Stimulated activated naive B cell treated with anti-CD40 and anti-IgM and Interleukin-4, amounts not matched to agents 10 μg/mL and 1 μg/mL and 100 μg/mL, for 72 hours (primary cell): ENCODE data around the gene ZNF429.
A peak's percentile ranks its signal among the peaks of the same experiment; 100 is the strongest.
"Not testable (repeated sequence)": the region's sequence is repeated elsewhere in the genome, so short reads cannot be mapped to it uniquely, and the experiment has no call there.

Experiments used
- ATAC-seq, 2 donors: fragments of 150-1000 bp; cut with Tn5 transposase; replicated peaks; 2 replicates each; pipeline ENCODE4 v1.10.0; 2021; ENCODE audit warnings: moderate library complexity in 1 of 2
- DNase-seq: peaks from one replicate; pipeline ENCODE4 v3.0.0; 2021
- H3K27ac Mint-ChIP-seq: one replicate; pipeline ENCODE4 v1.8.0; 2022; ENCODE audit warnings: mild to moderate bottlenecking, mixed read lengths
- H3K27me3 Mint-ChIP-seq, 2 donors: one replicate each; pipeline ENCODE4 v1.8.0; 2022; ENCODE audit warnings: mixed read lengths in 2 of 2
- H3K36me3 Mint-ChIP-seq, 2 donors: one replicate each; pipeline ENCODE4 v1.8.0; 2022; ENCODE audit warnings: mixed read lengths in 2 of 2, mild to moderate bottlenecking in 1 of 2
- H3K4me1 Mint-ChIP-seq, 2 donors: one replicate each; pipeline ENCODE4 v1.8.0; 2022; ENCODE audit warnings: mixed read lengths in 2 of 2, mild to moderate bottlenecking in 1 of 2
- H3K4me3 Mint-ChIP-seq, 2 donors: one replicate each; pipeline ENCODE4 v1.8.0; 2022; ENCODE audit warnings: mild to moderate bottlenecking in 2 of 2, mixed read lengths in 2 of 2, moderate library complexity in 1 of 2
- H3K9me3 Mint-ChIP-seq, 2 donors: one replicate each; pipeline ENCODE4 v1.8.0; 2022; ENCODE audit warnings: mixed read lengths in 2 of 2, mild to moderate bottlenecking in 1 of 2

ZNF429 gene

DNA sequence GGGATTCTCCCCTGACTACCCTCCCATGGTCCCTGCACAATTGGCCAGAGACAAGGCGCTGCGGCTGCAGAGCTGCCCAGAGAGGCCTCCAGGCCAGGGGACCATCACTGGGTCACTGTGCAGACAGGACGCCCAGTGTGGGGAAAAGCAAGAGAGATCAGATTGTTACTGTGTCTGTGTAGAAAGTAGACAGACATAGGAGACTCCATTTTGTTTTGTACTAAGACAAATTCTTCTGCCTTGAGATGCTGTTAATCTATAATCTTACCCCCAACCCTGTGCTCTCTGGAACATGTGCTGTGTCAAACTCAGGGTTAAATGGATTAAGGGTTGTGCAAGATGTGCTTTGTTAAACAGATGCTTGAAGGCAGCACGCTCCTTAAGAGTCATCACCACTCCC, 62.4 kb downstream of the ZNF429 start:
- ATAC-seq, DNase-seq, H3K27ac Mint-ChIP-seq, H3K27me3 Mint-ChIP-seq: not testable (repeated sequence)
- peaks cover 8 to 19% of the 10 kb centered on the region in 2 donors for H3K9me3 Mint-ChIP-seq
- peaks cover 11 to 19% of the 10 kb centered on the region in 2 donors for H3K4me1 Mint-ChIP-seq
- H3K4me3 Mint-ChIP-seq = peak overlapping the region; percentile 84 to 98
- peaks cover 13 to 41% of the 10 kb centered on the region in 2 donors for H3K36me3 Mint-ChIP-seq

DNA sequence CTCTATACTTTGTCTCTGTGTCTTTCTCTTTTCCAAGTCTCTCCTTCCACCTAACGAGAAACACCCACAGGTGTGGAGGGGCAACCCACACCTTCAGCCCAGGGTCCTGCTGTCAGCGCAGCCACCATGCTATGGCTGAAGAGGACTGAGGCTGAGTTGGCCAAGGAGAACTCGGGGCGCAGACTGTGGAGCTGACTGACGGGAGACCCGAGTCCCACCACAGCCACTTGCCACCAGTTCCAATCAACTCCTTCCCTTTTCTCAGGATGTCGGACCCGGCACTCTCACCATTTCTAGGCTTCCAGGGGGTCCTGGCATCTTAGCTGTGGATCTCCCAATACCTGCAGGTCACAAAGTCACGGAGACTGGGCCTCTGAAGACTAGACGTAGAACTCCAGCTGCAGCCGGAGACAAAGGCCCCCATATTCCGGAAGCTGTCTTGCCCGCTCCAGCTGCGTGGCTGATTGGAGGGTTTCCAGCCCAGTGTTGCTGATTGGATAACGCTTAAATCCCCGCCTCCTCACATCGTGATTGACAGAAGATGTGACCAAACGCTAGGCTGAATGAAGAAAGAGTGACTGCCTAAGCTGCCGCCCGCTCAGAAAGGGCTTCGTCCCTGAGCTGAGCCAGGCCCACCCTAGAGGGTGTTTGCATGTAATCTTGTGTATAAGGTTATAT, 63.6 kb downstream of the ZNF429 start:
- Mint-ChIP-seq H3K27me3 (no peaks in the 10 kb centered on the region), H3K36me3 (peaks cover 8 to 31% of the 10 kb centered on the region in 2 donors), H3K4me3 (peak overlapping the region; percentile 86 to 98), H3K4me1 (peaks cover 11 to 18% of the 10 kb centered on the region in 2 donors), H3K9me3 (peaks cover 5 to 21% of the 10 kb centered on the region in 2 donors), H3K27ac (peak overlapping the region; percentile 99)
- ATAC-seq (peak; percentile 98), DNase-seq (peak; percentile 92)

DNA sequence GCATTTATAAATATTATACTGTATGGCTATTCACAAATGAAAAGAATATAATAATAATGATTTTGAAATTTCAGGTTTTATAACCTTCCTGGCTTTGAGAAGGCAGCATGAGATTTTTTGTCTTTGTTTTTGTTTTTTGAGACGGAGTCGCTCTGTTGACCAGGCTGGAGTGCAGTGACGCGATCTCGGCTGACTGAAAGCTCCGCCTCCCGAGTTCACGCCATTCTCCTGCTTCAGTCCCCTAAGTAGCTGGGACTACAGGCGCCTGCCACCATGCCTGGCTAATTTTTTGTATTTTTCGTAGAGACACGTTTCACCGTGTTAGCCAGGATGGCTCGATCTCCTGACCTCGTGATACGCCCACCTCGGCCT, 64.1 kb downstream of the ZNF429 start:
- Mint-ChIP-seq H3K27ac (peak overlapping the region; percentile 99), H3K27me3 (no peaks in the 10 kb centered on the region), H3K4me3 (peak overlapping the region; percentile 86 to 98), H3K36me3 (peaks cover 10 to 30% of the 10 kb centered on the region in 2 donors), H3K4me1 (peaks cover 11 to 18% of the 10 kb centered on the region in 2 donors), H3K9me3 (peaks cover 5 to 24% of the 10 kb centered on the region in 2 donors)
- DNase-seq (peak; percentile 67), ATAC-seq (peak; percentile 51 to 69)

DNA sequence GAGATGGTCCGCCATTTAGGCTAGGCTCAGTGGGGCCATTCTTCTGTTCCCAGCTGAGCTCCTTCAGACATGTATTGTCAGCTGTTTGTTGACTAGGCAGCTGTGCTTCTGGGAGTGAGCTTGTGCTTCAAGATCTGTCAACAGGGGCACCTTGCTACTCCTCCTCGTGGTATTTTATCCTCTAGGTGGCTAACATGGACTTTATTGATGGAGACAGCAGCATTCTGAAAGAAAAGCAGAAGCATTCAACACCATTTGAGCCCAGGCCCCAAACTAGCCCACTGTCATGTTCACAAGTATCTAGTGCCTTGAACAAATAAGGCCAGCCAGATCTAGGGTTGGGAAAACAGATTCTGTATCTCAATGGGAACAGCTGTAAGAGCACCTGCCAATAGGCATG, 65.9 kb downstream of the ZNF429 start:
- no peak for DNase-seq
- Mint-ChIP-seq H3K4me3 (no peak overlapping the region), H3K27me3 (no peaks in the 10 kb centered on the region), H3K36me3 (peaks cover 5 to 21% of the 10 kb centered on the region in 2 donors), H3K27ac (no peak overlapping the region), H3K4me1 (peaks cover 9 to 14% of the 10 kb centered on the region in 2 donors), H3K9me3 (peaks cover 5 to 28% of the 10 kb centered on the region in 2 donors)
- no peak for ATAC-seq

DNA sequence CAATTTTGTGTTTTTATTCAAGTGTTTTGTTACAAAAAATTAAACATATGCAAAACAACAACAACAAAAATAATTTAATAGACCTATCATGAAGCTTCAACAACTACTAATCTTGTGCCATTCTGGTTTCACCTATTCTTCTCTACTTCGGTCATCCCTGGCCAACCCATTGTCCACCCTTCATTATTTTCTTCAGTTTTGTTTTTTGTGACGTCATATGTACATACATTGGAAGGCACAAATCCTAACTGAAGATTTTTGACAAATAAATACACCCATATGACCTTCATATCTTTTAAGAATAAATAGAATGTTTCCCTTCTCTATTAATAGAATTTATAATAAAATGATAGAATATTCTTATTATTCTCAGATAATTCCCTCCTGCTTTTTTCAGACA, 69.2 kb downstream of the ZNF429 start:
- H3K9me3 Mint-ChIP-seq = peaks cover 5 to 26% of the 10 kb centered on the region in 2 donors

DNA sequence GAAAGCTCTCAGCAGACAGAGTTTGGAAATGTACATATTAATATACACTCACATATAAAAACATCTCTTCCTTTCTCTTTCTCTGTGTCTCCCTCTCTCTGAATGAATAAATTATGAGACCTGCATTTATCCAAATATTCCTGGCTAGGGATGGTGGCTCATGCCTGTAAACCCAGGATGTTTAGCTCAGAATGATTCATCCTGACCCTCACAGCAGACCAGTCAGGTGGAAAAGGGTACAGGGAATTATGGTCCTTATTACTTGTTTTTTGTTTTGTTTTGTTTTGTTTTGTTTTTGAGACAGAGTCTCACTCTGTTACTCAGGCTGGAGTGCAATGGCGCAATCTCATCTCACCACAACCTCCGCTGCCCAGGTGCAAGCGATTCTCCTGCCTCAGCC, 71.1 kb downstream of the ZNF429 start:
- H3K9me3 Mint-ChIP-seq = peaks cover 3 to 25% of the 10 kb centered on the region in 2 donors
- H3K4me1 Mint-ChIP-seq = peaks cover 0 to 2% of the 10 kb centered on the region in 2 donors
- ATAC-seq (no peak), DNase-seq (no peak)
- H3K27ac Mint-ChIP-seq = no peak overlapping the region
- H3K36me3 Mint-ChIP-seq = peaks cover 0 to 4% of the 10 kb centered on the region in 2 donors
- peaks cover 0 to under 1% of the 10 kb centered on the region in 2 donors for H3K27me3 Mint-ChIP-seq
- H3K4me3 Mint-ChIP-seq = no peak overlapping the region

More for the DNA sequence above, 69.2 kb downstream of the ZNF429 start:
- no peaks in the 10 kb centered on the region for H3K27me3 Mint-ChIP-seq
- no peak overlapping the region for H3K27ac Mint-ChIP-seq
- no peak for DNase-seq
- no peak overlapping the region for H3K4me3 Mint-ChIP-seq
- ATAC-seq = no peak
- peaks cover 4 to 5% of the 10 kb centered on the region in 2 donors for H3K36me3 Mint-ChIP-seq
- H3K4me1 Mint-ChIP-seq = peaks cover 0 to 5% of the 10 kb centered on the region in 2 donors

DNA sequence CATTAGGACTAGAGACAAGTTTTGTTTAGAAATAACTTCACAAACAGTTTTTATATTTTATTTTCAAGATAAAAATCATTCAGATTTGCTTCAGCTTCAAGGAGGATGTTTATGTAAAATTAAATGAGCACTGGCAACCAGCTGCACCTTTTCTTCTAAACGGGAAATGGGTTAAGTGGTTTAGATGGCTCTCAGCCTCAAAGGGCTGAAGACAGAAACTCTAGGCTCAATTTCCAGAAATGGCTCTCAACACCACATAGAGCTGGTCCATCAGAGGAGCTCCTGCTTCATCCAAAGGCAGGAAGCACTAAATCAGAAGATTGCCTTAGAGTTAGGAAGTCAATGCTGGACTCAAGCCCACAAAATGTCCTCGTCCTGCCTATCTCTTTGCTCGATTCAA, 74.7 kb downstream of the ZNF429 start:
- no peaks in the 10 kb centered on the region for H3K4me1 Mint-ChIP-seq
- peaks cover 0 to 5% of the 10 kb centered on the region in 2 donors for H3K36me3 Mint-ChIP-seq
- H3K9me3 Mint-ChIP-seq = peaks cover 3 to 24% of the 10 kb centered on the region in 2 donors
- DNase-seq (no peak), ATAC-seq (no peak)
- no peak overlapping the region for H3K4me3 Mint-ChIP-seq
- H3K27ac Mint-ChIP-seq = no peak overlapping the region
- H3K27me3 Mint-ChIP-seq = peaks cover 13 to 16% of the 10 kb centered on the region in 2 donors

DNA sequence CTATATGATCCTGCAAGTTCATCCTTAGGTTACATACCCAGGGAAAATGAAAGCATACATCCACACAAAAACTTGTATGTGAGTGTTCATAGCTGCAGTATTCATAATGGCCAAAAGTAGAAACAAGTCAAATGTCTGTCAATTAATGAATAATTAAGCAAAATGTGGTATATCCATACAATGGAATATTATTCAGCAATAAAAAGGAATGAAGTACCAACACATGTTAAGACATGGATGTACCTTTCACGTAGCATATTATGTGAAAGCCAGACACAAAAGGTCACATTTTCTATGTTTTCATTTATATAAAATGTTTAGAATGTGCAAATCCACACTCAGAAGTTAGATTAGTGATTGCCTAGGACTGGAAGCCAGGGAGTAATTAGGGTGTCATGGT, 75.4 kb downstream of the ZNF429 start:
- Mint-ChIP-seq H3K4me1 (no peaks in the 10 kb centered on the region), H3K27me3 (peaks cover 18 to 22% of the 10 kb centered on the region in 2 donors)

DNA sequence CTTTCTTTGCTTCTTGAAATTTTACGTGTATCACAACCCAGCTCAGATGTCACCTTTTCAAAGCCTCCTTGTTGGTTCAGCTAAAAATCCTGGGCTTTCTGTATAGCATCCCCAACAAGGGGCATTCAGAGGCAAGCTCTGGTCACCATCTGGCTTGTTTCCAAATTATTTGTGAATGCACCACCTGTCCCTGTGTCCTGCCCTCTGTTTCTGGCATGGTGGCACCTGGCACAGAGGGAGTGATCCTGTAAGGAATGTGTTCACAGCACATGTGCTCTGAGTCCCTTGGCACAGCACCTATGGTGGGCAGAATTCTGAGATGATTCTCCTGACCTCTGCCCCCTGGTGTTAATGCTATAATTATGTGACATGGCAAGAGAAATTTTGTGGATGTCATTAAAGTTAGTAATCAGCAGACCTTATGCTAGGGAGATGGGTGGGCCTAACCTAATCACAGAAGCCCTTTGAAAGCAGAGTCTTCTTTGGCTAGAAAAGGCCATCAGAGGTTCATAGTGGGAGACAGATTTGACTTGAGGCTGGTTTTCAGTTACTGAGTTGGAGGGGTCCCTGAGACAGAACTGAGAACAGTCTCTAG, 76.3 kb downstream of the ZNF429 start:
- DNase-seq = no peak
- H3K4me3 Mint-ChIP-seq = no peak overlapping the region
- H3K36me3 Mint-ChIP-seq = peaks cover 0 to 8% of the 10 kb centered on the region in 2 donors
- ATAC-seq = no peak
- peaks cover under 1 to 2% of the 10 kb centered on the region in 2 donors for H3K4me1 Mint-ChIP-seq
- peaks cover 3 to 18% of the 10 kb centered on the region in 2 donors for H3K9me3 Mint-ChIP-seq
- peaks cover 19 to 24% of the 10 kb centered on the region in 2 donors for H3K27me3 Mint-ChIP-seq
- H3K27ac Mint-ChIP-seq = no peak overlapping the region

More for the DNA sequence above, 75.4 kb downstream of the ZNF429 start:
- no peak for ATAC-seq
- Mint-ChIP-seq H3K4me3 (no peak overlapping the region), H3K36me3 (peaks cover 0 to 8% of the 10 kb centered on the region in 2 donors), H3K27ac (no peak overlapping the region), H3K9me3 (peaks cover 3 to 24% of the 10 kb centered on the region in 2 donors)
- no peak for DNase-seq

DNA sequence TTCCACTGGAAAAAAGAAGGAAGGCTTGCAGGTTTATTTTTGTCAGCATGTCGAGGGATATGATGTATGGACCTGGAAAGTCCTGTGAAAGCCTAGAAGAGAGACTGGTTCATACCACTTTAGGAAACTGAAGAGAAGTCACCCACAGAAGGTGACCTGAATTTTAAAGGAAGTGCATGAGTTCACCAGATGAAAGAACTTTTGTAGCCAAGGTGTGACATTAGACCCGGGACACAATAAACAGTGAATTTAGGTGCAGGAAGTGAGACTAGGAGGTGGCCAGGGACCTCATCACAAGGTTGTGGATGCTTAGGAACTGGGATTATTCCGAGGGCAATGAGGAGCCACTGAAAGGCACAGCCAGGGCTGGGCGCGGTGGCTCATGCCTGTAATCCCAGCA, 79.1 kb downstream of the ZNF429 start:
- ATAC-seq = no peak
- Mint-ChIP-seq H3K9me3 (peaks cover 3 to 15% of the 10 kb centered on the region in 2 donors), H3K27ac (no peak overlapping the region), H3K4me1 (peaks cover 3 to 6% of the 10 kb centered on the region in 2 donors), H3K36me3 (peaks cover 0 to 10% of the 10 kb centered on the region in 2 donors), H3K27me3 (peaks cover 38% of the 10 kb centered on the region in 2 donors), H3K4me3 (no peak overlapping the region)
- no peak for DNase-seq

DNA sequence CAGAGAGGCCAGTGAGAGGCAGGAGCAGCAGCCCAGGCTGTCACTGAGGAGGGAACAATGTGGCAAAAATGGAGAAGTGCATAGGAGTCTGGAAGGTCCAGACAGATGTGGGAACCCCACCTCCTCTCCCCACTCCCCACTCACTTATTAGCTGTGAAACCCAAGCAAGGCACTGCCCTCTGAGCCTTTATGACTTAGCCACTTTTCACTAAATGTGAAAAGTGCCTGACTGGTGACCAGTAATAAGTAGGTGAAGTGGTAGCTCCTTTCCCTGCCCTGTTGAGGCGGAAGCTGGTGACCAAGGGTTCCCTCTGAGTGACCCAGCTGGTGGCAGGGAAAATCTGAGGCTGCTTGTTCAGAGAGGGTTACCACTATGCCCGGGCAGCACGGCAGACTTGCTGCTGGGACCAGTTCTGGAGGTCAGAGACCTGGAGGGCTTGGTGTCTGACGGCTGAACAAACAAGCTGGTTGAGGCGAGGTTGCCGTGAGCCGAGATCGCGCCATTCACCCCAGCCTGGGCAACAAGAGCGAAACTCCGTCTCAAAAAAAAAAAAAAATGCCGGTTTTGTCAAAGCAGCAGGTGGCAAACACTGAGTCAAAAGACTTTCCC, 80.0 kb downstream of the ZNF429 start:
- peaks cover 3 to 6% of the 10 kb centered on the region in 2 donors for H3K4me1 Mint-ChIP-seq
- peaks cover 38% of the 10 kb centered on the region in 2 donors for H3K27me3 Mint-ChIP-seq
- peaks cover 3 to 15% of the 10 kb centered on the region in 2 donors for H3K9me3 Mint-ChIP-seq
- H3K36me3 Mint-ChIP-seq = peaks cover 0 to 10% of the 10 kb centered on the region in 2 donors
- no peak overlapping the region for H3K27ac Mint-ChIP-seq
- ATAC-seq = no peak
- no peak for DNase-seq
- H3K4me3 Mint-ChIP-seq = peak overlapping the region in 1 of 2 donors; percentile 29

DNA sequence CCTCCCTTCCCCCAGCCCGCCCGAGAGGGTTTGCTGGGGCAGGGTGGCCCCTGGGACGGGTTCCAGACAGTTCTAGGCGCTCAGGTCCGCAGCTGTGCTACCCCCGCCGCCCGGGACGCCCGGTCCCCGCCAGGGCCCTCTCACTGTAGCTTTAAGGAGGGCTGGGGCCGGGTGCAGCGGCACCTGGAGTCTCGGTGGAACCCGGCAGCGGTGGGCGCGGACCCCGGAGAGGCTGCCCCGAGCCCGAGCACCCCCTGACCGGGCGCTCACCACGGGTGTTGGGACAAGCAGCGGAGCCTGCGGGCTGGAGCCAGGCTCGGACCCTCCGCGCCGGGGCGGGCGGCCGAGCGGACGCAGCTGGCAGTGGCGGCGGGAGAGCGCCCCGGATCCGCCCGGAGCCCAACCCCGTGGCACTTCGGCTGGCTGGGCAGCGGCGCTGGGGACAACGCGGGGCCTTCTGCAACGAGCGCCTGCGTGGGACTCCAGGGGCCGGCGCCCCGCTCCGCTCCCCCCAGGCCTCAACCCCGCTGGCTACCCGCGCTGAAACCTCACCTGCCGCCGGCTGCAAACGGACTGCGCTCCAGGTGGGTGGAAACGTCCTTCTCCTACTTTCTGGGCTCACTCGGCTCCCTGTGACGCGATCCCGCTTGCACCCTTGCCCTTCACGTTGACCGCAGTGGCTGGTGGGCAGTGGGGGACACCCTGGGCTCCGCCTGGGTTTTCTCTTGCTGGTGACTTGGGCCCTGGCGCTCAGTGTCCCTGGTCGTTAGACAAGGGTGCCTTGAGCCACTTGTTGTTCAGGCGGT, 81.1 kb downstream of the ZNF429 start:
- no peak overlapping the region for H3K27ac Mint-ChIP-seq
- ATAC-seq = peak; percentile 63 to 86
- peaks cover 0 to 14% of the 10 kb centered on the region in 2 donors for H3K9me3 Mint-ChIP-seq
- peaks cover 38% of the 10 kb centered on the region in 2 donors for H3K27me3 Mint-ChIP-seq
- H3K4me1 Mint-ChIP-seq = peaks cover 3 to 6% of the 10 kb centered on the region in 2 donors
- peak overlapping the region; percentile 79 to 80 for H3K4me3 Mint-ChIP-seq
- DNase-seq = no peak
- peaks cover 0 to 10% of the 10 kb centered on the region in 2 donors for H3K36me3 Mint-ChIP-seq

DNA sequence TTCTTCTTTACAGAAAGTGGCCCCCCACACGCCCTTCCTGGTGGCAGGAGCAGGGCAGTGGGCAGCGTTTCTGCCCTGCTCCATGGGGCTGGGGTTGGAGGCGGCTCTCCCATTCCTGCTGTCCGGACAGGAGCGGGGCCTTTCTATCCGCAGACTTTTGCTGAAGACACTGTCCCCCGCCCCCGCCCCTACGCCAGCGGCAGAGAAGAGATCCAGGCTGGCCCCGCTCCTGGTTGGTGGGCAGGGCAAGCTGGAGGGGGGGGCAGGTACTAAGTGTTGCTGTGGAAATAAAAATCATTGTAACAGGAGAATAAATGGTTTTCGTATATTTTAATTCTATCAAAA, 81.7 kb downstream of the ZNF429 start:
- Mint-ChIP-seq H3K4me3 (peak overlapping the region; percentile 79 to 80), H3K36me3 (peaks cover 0 to 10% of the 10 kb centered on the region in 2 donors), H3K27me3 (peaks cover 32 to 33% of the 10 kb centered on the region in 2 donors), H3K27ac (no peak overlapping the region), H3K4me1 (peaks cover 3 to 6% of the 10 kb centered on the region in 2 donors), H3K9me3 (peaks cover 0 to 9% of the 10 kb centered on the region in 2 donors)
- ATAC-seq (no peak), DNase-seq (no peak)

DNA sequence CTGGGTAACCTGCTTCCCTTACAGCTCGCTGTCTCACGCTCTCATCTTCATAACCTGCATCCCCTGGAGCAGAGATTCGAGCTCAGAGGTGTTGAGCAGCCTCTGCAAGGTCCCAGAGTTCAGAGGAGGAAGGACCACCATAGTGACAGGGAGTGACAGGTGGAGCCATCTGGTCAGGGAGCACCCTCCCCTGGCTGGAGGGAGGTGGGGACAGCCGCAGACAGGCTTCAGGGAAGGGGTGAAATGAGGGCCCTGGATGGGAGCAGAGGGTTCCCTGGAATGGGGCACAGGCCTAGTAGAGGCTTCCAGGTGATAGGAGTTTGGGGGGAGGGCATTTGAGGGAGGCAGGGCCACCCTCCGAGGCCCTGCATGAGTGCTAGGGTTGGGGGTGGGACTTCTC, 82.1 kb downstream of the ZNF429 start:
- ATAC-seq (no peak), DNase-seq (no peak)
- no peak overlapping the region for H3K27ac Mint-ChIP-seq
- peaks cover 0 to 10% of the 10 kb centered on the region in 2 donors for H3K36me3 Mint-ChIP-seq
- H3K27me3 Mint-ChIP-seq = peaks cover 32 to 33% of the 10 kb centered on the region in 2 donors
- peaks cover 3 to 6% of the 10 kb centered on the region in 2 donors for H3K4me1 Mint-ChIP-seq
- H3K9me3 Mint-ChIP-seq = peaks cover 0 to 8% of the 10 kb centered on the region in 2 donors
- H3K4me3 Mint-ChIP-seq = no peak overlapping the region
